GM08714 (cell line): Measurements from ENCODE around the gene ARL6IP4.
"Not testable (repeated sequence)": the region's sequence is repeated elsewhere in the genome, so short reads cannot be mapped to it uniquely, and the experiment has no call there.

Experiments used
- H3K4me3 ChIP-seq: fragments of 200-500 bp; sonication (Bioruptor generic); 2 replicates; pipeline ENCODE4 v1.5.1; 2014; ENCODE audit warnings: mild to moderate bottlenecking, low read length, inconsistent platforms
- ZNF274 ChIP-seq: IDR thresholded peaks from 2 replicates; pipeline ENCODE4 v1.6.1; 2012; ENCODE audit warnings: mild to moderate bottlenecking, low read depth, low read length

The ARL6IP4 gene

GRCh38 chr12:123011701-123012100 lies 31.2 kb downstream of the ARL6IP4 start:
- no peak for TF ChIP-seq ZNF274
- H3K4me3 ChIP-seq = no peak overlapping the region

DNA sequence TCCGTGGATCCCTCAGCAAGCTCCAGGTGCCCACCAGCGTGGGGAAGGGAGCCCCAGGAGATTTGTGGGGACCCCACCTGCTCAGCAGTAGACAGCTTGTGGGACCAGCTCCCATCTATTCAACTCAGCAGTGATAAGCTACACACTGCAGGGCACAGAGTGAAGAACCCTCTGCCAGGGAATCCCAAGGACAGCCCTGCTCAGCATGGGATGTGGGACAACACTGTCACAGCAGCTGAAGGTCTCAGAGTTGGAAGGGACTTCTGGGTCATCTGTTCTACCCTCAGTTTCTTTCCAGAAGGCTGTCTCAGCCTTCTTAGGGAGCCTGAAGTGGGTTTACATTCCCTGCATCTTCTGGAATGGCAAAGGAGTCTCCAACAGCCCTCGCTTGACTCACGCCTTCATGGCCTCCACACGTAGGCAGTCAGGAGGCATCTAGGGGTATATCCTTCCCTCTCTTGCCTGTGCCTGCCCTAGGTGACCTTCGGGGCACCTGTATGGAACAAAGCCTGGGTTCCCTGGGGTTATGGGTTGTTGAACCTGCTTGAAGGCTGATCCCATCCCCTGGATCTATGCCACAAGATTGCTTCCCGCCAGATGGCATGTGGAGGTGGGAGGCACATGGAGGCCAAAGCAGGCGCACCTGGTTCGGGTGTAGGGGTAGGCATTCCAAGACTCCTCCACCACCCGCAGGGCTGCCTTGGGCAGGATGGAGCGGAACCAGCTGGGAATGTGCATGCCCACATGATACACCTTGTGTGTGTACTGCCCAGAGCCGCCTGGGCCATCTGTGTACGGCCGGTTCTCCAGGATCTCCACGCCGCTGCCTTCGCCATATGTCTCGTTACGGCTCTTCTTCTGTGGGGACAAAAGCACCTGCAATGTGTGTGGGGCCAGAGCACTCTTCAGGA lies 33.0 kb downstream of the ARL6IP4 start:
- no peak overlapping the region for H3K4me3 ChIP-seq
- no peak for TF ChIP-seq ZNF274

- H3K4me3 ChIP-seq = not testable (repeated sequence)
Measured at GRCh38 chr12:123014473-123014872, 34.0 kb downstream of the ARL6IP4 start.

DNA sequence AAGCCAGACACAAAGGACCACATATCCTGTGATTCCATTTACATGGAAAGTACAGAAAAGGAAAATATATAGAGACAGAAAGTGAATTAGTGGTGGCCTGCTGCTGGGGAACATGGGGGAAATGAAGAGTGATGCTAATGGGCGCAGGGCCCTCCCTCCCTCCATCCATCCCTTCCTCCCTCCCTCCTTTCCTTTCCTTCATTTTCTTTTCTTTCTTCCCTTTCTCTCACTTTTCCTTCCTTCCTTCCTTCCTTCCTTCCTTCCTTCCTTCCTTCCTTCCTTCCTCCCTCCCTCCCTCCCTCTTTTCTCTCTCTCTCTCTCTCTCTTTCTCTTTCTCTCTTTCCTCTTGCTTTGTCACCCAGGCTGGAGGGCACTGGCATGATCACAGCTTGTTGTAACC lies 37.3 kb downstream of the ARL6IP4 start:
- no peak for TF ChIP-seq ZNF274

DNA sequence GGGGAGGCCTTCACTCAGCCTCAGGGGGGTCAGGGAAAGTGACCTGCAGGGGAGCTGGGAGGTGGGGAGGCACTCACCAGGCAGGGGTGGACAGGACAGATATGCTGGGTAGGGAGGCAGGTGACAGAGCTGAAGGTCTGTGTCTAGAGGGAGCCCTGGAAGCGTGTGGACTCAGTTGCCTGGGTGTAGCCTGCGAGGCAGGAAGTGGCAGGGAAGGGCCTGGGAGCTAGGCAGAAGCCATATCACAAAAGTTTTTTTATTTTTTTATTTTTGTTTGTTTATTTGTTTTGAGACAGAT lies 39.3 kb downstream of the ARL6IP4 start:
- TF ChIP-seq ZNF274 = no peak
- no peak overlapping the region for H3K4me3 ChIP-seq

More for the DNA sequence above, 37.3 kb downstream of the ARL6IP4 start:
- H3K4me3 ChIP-seq = no peak overlapping the region

GRCh38 chr12:123021688-123022604 lies 41.5 kb downstream of the ARL6IP4 start:
- H3K4me3 ChIP-seq = no peak overlapping the region
- no peak for TF ChIP-seq ZNF274

DNA sequence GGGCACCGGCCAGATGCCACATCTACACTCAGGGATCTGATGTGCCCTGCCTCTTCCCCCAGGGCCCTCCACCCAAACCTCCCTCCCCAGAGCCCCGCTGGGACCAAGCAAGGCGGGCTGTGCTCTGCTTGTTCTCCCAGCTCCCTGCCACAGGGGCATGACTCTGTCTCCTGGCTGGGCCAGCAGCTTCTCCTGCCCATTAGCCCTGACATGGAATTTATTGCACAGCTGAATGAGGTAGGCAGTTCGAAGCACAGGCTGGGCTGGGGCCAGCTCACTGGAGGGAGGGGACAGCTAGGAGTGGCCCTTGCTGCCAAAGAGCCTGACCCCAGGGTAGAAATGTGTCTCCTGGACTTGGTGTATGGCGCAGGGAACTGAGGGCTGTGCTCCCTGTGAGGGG lies 42.4 kb downstream of the ARL6IP4 start:
- TF ChIP-seq ZNF274 = no peak
- H3K4me3 ChIP-seq = no peak overlapping the region

GRCh38 chr12:123024819-123025391 lies 44.4 kb downstream of the ARL6IP4 start:
- H3K4me3 ChIP-seq = no peak overlapping the region
- TF ChIP-seq ZNF274 = no peak

DNA sequence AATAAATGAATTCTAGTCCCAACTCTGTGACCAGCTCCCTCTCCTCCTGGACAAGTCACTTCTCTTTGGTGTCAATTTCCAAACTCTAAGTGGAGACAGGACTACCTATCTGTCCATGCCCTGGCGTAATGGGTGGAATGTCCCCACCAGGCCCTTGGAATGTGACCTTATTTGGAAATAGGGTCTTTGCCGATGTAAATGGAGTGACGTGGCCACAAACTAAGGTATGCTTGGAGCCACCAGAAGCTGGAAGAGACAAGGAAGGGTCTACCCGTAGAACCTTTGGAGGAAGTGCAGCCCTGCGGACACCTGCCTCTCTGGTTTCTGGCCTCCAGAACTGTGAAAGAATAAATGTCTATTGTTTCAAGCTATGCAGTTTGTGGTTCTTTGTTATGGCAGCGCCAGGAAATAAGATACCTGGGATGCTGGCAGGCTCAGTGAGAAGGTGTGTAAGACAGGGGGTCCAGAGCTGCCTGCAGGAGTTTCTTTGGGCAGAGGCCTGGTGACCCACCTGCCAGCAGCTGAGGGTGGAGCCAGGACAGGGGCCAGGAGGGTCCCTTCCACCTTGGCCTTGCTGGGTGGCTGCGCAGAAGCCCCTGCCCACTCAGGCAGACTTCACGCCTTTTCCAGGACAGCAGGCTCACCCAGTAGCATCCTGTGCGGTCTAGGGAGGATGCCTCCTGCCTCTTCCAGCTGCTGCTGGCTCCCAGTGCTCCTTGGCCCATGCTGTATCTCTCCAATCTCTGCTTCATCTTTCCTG lies 45.8 kb downstream of the ARL6IP4 start:
- TF ChIP-seq ZNF274 = no peak
- no peak overlapping the region for H3K4me3 ChIP-seq

DNA sequence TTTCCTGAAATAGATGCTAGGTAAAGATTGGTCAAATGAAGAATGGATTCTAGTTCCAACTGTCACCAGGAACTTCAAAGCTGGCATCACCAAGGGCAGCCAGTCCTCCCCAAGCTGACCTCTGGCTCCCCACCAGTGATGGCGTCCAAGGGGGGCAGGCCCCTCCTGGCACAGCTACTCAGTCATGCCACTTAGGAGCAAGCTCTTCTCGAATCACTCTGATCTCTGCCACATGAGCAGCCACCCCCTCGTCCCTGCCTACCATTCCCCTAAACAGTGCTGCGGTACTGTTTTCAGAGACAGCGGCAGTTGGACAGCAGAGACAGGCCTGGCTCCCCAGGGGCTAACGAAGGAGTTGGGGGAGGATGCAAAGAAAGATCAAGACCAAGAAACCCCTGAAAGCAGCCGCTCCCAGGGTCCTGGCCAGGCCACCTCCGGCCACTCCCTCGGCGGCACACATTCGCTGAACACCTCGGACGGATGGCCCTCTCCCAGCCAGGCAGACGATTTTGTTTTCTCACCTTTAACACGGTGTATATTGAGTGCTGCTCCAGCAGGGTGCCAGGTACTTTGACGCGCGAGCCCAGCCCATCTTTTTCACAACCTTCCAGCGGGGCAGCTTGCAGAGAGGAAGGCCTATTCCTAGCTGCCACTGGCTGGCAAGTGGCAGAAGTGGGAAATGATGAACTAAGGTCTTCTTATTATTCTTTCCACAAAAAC lies 47.4 kb downstream of the ARL6IP4 start:
- no peak for TF ChIP-seq ZNF274
- H3K4me3 ChIP-seq = no peak overlapping the region

DNA sequence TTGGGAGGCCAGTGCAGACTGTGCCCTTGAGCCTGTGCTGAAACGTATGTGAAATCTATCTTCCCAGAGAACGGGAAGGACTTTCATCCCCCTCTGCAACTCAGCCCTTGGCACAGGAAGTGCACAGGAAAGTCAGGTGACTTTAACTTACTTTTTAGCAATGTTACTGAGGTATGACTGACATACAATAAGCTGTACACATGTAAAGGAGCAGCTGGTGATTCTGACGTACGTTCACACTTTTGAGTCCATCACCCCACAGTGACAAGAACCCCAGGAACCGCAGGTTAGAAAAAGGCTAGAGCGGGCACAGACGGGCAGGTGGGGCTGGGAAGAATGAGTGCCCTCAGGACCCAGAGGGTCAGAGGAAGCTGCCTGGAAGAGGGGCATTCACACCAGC lies 48.0 kb downstream of the ARL6IP4 start:
- no peak for TF ChIP-seq ZNF274
- H3K4me3 ChIP-seq = no peak overlapping the region

GRCh38 chr12:123029550-123029949 lies 49.1 kb downstream of the ARL6IP4 start:
- no peak overlapping the region for H3K4me3 ChIP-seq
- TF ChIP-seq ZNF274 = no peak

GRCh38 chr12:123030686-123031085 lies 50.2 kb downstream of the ARL6IP4 start:
- no peak for TF ChIP-seq ZNF274

DNA sequence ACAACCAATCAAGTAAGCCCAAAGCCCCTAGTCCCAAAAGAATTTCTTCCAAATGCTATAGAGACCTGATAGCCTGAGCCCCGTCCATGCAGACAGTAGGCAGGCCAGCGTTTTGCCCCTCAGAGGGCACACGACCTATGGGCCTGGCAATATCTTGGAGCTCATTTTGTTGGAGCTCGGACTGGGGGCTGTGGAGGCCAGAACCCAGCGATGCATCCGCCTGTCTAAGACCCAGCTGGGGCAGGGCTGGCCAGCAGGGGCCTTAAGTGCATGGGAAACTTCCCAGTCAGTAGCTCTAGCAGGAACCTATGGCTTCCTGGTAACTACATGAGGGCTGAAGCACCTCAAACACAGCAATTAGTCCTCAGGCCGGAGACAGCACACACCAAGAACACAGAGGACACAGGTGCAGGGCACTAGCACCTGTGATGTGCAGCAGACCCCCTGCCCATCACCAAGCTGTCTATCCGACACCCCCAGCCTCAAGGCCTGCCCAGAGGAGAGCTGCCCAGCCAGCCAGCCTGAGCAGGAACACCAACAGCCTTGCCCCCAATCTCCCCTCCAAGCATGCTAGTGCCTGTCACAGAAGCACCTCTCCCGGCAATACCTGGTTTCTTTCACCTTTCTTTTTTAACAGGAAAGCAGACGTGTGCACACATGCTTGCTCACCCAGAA lies 50.8 kb downstream of the ARL6IP4 start:
- TF ChIP-seq ZNF274 = no peak
- no peak overlapping the region for H3K4me3 ChIP-seq

More at GRCh38 chr12:123030686-123031085, 50.2 kb downstream of the ARL6IP4 start:
- H3K4me3 ChIP-seq = no peak overlapping the region
